Muscle of back (tissue), 10 donors: ENCODE measurements around the gene MUSK. TPM values are rescaled to one million over a fixed set of nuclear protein-coding genes. Genes with fewer than 3 reads are reported as not detected.

ENCODE experiments used
- polyA plus RNA-seq, 10 donors: library from polyadenylated mRNA; unstranded; fragments of 120-200 nt; gene quantifications; one replicate each; pipeline ENCODE4 v1.2.1, GENCODE V29; 2013; ENCODE audit not compliant: insufficient read length in 10 of 10

Gene MUSK
- polyA plus RNA-seq, 10 donors, result 7.4 to 19.9 (median 11.2) TPM

Other genes starting within 250 kb of the MUSK start
- 10 to 100 TPM; 23.8 to 58.6 (median 26.4) TPM for gene SVEP1, start 89.0 kb upstream of the MUSK start, polyA plus RNA-seq